ENCODE results near the gene POLR2L.
A peak's percentile ranks its signal among the peaks of the same experiment; 100 is the strongest.

The POLR2L gene

DNA sequence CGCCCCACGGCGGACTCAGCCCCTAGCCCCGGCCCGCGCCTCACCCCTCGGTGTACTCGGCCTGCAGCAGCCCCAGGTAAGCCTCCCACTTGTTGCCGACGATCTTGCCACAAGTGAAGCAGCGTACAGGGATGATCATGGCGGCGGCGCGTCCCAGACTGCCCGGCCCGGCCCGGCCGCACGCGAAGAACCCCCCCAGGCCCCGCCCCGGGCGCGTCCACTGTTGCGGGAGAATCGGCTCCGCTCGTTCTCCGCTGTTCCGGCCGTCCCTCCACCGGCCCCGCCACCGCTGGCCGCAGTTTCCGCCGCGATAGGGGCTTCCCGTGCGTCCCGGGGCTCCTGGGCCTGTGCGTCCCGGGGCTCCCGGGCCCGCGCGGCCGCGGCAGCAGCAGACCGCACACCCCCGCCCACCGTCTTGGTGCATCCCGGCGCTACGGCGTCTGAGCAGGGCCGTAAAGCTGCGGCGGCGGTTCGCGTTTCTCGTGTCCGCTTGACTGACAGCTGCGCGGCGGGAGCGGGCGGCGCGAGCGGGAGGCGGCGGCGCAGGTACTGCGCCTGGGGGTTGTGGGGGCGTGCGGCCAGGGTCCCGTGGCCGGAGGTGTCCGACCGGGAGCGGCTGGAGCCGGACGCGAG is at the start of gene POLR2L, which contains the start of gene TSPAN4:
Gene POLR2L, minus strand, starts transcription at position 160 of the 633 bp plus-strand sequence. Its CDS starts 21 bp downstream, at position 139.
Gene TSPAN4, plus strand, starts transcription at position 483 of the 633 bp plus-strand sequence. CDS start 7,453 bp downstream, outside the sequence.
- peak; percentile 85 for DNase-seq (ENCODE audit: low spot score)

GRCh38 chr11:890794-891540 is 48.6 kb upstream of the POLR2L start:
- no peak for DNase-seq (ENCODE audit: low spot score)

- no peak for DNase-seq (ENCODE audit: low spot score)
Measured at GRCh38 chr11:889687-890475, 47.6 kb upstream of the POLR2L start.

DNA sequence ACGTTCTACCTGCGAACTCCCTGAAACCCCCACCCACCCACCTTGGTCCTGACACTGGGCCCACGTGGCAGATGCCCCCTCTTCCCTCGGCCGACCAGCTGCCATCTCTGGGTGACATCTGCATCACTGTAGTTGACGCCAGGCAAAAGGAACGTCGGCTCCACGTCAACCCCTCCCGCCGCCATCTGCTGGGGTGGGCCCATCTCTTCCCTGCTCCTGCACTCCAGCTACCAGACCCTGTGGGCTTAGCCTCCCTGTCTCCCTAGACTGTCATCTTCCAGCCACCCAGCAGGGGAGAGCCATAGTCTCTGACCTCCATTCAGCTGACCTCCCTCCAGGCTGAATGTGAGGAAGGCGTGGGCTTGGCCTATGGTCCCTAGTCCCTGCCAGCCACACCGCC is 46.9 kb upstream of the POLR2L start:
- DNase-seq (ENCODE audit: low spot score) = no peak

- DNase-seq (ENCODE audit: low spot score) = no peak
Measured at GRCh38 chr11:888310-889212, 46.2 kb upstream of the POLR2L start.

DNA sequence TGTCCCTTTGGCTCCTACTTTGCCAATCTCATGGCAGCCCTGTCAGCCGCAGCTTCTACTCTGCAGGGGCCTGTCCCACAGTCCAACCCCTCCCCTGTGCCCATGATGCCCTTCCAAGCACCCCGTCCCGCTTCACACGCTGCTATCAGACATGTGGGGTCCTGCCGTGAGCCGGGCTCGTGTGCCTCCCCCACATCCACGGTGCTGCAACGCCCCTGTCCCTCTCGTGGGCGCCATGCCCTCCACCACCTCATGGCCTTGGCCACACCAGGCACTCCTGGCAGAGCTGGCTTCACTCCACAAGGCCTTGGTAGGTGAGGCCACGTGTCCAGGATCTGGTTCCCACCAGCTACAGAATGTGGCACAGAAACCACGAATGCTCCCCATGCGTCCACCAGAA is 45.3 kb upstream of the POLR2L start:
- DNase-seq (ENCODE audit: low spot score) = no peak

GRCh38 chr11:886568-886967 is 44.2 kb upstream of the POLR2L start:
- no peak for DNase-seq (ENCODE audit: low spot score)

DNA sequence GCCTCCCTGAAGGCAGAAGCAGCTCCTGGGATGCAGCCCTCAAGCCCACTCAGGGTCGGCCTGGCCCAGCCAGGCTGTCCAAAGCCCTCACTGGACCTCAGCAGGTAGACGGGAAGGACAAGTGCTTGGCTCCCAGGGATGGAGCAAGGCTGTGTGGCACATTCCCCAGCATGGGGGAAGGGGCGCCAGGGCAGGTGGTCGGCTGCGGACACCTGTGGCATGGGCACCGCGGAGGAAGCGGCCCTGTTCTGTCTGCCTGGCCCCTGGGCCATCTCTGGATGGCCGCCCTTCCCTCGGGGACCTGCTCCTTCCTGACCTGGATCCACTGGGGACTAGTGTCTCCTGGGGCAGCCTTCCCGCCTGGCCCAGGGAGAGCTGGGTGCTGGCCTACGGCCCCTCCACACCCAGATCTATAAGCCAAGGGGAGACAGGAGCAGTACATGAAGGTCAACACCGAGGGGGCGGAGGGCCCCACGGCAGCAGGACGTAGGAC is 42.3 kb upstream of the POLR2L start:
- DNase-seq (ENCODE audit: low spot score) = no peak

GRCh38 chr11:883527-883926 is 41.2 kb upstream of the POLR2L start:
- DNase-seq (ENCODE audit: low spot score) = no peak

DNA sequence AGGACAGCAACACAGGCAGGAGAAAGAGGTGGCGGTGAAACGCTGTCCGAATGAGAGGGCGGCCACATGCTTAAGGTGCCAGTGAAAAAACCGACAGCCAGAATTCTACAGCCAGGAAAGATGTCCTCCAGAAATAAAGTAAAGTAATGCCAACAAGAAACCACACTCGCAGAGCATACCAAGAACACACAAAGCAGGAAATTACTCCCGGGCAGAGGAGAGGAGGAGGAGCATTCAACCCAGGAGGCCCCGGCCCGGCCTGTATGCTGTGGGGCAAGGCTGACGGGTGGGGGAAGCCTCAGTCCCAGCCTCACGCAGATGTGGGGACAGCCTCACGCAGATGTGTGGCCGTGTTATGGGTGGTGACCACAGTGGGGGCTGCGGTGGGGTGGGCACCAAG is 40.3 kb upstream of the POLR2L start:
- DNase-seq (ENCODE audit: low spot score) = no peak

DNA sequence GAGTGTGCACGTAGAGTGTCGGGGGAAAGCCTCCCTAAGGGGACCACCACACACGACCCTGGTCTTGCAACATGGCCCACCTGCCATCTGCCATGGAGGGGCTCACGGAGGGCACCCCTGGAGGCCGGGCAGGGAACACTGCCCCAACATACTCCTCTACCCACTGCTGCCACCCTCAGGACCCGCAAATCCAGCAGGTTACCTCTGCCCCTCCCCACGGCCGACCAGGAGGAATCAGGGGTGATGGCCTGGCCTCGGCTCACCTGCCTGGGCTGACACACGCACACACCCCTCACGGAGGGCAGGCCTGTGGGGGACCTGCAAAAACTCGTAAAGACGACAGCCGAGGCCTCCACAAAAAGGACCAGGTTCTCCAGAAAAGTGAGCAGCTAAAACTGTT is 38.1 kb upstream of the POLR2L start:
- DNase-seq (ENCODE audit: low spot score) = no peak

GRCh38 chr11:877565-877964 is 35.2 kb upstream of the POLR2L start:
- DNase-seq (ENCODE audit: low spot score) = no peak

GRCh38 chr11:876545-876944 is 34.2 kb upstream of the POLR2L start:
- no peak for DNase-seq (ENCODE audit: low spot score)

DNA sequence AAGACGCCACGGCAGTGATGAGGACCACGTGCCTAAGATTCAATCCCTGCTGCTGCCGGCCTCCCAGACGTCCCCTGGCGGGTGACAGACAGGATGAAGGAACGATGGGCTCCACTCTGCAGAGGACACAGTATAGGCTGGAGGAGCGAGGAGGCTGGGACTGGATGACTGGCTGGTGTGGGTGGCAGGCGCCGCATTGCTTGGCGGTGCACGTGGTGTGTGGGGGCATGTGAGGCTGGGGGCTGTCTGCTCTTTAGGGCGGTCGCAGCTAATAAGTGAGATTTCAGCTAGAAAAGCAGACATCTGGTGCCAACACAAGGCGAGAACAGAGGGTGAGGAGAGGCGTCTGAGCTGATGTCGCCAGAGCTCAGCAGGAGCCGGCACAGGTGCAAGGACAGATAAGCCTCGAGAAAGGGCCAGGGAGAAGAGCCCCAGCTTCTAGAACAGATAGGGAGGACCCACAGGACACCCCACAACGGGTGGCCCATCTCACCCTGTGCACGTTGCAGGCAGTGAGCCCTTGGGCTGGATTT is 33.5 kb upstream of the POLR2L start:
- DNase-seq (ENCODE audit: low spot score) = no peak

DNA sequence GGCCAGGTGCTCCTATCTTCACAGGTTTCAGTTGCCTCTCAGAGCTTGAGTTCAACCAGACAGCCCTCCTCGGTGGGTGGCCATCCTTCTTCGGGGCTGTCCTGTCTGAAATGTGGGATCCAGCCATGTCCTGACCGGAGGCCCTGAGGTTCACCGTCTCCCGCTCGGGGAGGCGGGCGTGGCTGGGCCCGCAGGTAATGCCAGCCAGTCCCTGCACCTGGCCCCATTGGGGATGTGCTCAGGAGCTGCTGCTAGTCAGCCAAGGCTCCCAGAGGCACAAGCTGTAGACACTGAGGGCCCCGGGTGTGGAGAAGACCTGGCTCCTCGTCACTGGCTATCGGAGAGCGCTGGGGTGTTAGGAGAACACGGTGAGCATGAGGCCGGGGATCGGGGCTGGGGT is 32.9 kb upstream of the POLR2L start:
- DNase-seq (ENCODE audit: low spot score) = no peak

GRCh38 chr11:873706-874105 is 31.4 kb upstream of the POLR2L start:
- no peak for DNase-seq (ENCODE audit: low spot score)

DNA sequence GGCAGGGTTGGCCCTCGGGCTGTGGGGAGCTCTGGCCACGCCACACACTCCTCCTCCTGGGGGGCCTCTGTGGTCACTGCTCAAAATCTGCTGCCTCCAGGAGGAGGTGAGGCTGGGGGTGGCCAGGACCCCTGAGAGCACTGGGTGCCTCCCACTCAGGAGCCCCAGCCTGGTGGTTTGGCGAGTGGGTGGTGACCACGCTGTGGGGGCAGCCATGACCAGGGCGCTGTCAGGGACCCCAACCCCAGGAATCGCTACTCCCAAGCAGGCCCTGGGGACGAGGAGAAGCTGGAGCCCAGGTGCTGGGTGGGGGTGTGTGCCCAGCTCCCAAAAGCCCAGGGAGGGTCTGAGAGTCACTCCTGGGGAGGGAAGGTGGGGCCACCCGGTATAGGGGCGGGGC is 30.5 kb upstream of the POLR2L start:
- no peak for DNase-seq (ENCODE audit: low spot score)

DNA sequence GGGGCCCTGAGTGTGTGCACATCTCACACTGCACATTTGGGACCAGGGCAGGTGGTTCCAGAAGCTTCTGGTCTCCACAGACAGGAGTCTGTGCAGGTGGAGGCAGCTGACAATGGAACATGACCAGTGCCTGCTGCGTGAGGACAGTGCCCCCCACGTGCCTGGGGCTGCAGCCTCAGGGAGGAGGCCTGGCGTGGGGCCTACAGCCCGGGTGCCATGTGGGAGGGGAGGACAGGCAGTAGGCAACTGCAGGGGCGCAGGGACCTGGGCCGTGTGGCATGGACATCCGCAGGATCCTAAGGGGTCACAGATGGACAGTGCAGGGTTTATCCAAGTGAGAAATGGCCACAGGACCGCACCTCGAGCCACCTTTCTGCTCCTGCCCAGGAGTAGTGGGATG is 29.1 kb upstream of the POLR2L start:
- no peak for DNase-seq (ENCODE audit: low spot score)

GRCh38 chr11:870418-870817 is 28.1 kb upstream of the POLR2L start:
- DNase-seq (ENCODE audit: low spot score) = no peak

- no peak for DNase-seq (ENCODE audit: low spot score)
Measured at GRCh38 chr11:870127-870413, 27.7 kb upstream of the POLR2L start.

GRCh38 chr11:869399-870126 is 27.2 kb upstream of the POLR2L start:
- DNase-seq (ENCODE audit: low spot score) = no peak
